Common myeloid progenitor, CD34-positive (primary cell): Measurements from ENCODE around the gene PAM.
"Not testable (repeated sequence)": the region's sequence is repeated elsewhere in the genome, so short reads cannot be mapped to it uniquely, and the experiment has no call there.

ENCODE experiments used
- CTCF ChIA-PET: fragments of 350-600 bp; sonication (Branson Sonifier 250); formaldehyde crosslinking; loops from one replicate; lab custom pipeline; 2021; ENCODE audit warnings: antibody characterized with exemption; lab: Charles Lee
- POLR2A ChIA-PET: fragments of 350-600 bp; sonication (Branson Sonifier 250); formaldehyde crosslinking; loops from one replicate; lab custom pipeline; 2021; ENCODE audit warnings: antibody characterized with exemption; lab: Charles Lee
- DNase-seq, 3 donors: peaks; one replicate each; pipeline versions ENCODE4 v3.0.0 to v3.0.0-alpha.2; 2013
- H3K27ac ChIP-seq, 2 experiments: 1 replicate in 1 of 2; 2 replicates in 1 of 2; pipeline ENCODE4 v1.7.0; 2013; ENCODE audit warnings: inconsistent platforms in 2 of 2, low read length in 2 of 2, mild to moderate bottlenecking in 2 of 2, low read depth in 1 of 2, moderate library complexity in 1 of 2; ENCODE audit not compliant: severe bottlenecking in 2 of 2, insufficient read depth in 1 of 2, poor library complexity in 1 of 2
- H3K27me3 ChIP-seq, 5 experiments: replicated peaks in 2 of 5; 1 replicate in 3 of 5; 2 replicates in 2 of 5; pipeline versions ENCODE4 v1.6.1 to v1.7.0; 2013; ENCODE audit warnings: low read length in 4 of 5, mild to moderate bottlenecking in 2 of 5, moderate library complexity in 2 of 5, inconsistent platforms in 1 of 5; ENCODE audit not compliant: insufficient read depth in 5 of 5, control insufficient read depth in 4 of 5
- H3K36me3 ChIP-seq, 4 experiments: 1 replicate in 2 of 4; 2 replicates in 2 of 4; pipeline versions ENCODE4 v1.6.1 to v1.7.0; 2013; ENCODE audit warnings: low read length in 3 of 4, control low read depth in 1 of 4, mild to moderate bottlenecking in 1 of 4; ENCODE audit not compliant: control insufficient read depth in 4 of 4, insufficient read depth in 4 of 4
- H3K4me1 ChIP-seq, 4 experiments: 1 replicate in 3 of 4; 2 replicates in 1 of 4; pipeline versions ENCODE4 v1.6.1 to v1.7.1; 2013; ENCODE audit warnings: low read length in 3 of 4, mild to moderate bottlenecking in 3 of 4, control low read depth in 1 of 4, inconsistent platforms in 1 of 4, moderate library complexity in 1 of 4; ENCODE audit not compliant: control insufficient read depth in 4 of 4, insufficient read depth in 4 of 4; ENCODE audit errors: control extremely low read depth in 1 of 4
- H3K4me3 ChIP-seq, 7 experiments: 1 replicate in 4 of 7; 2 replicates in 3 of 7; pipeline versions ENCODE4 v1.5.1 to v1.7.0; 2013; ENCODE audit warnings: mild to moderate bottlenecking in 7 of 7, low read length in 6 of 7, moderate library complexity in 6 of 7, inconsistent platforms in 2 of 7, low read depth in 2 of 7, control low read depth in 1 of 7; ENCODE audit not compliant: insufficient read depth in 4 of 7, control insufficient read depth in 1 of 7; ENCODE audit errors: extremely low read depth in 1 of 7
- H3K9me3 ChIP-seq, 5 experiments: 1 replicate in 4 of 5; 2 replicates in 1 of 5; pipeline versions ENCODE4 v1.6.1 to v1.7.1; 2013; ENCODE audit warnings: low read length in 4 of 5, mild to moderate bottlenecking in 2 of 5, inconsistent platforms in 1 of 5, low read depth in 1 of 5, moderate library complexity in 1 of 5; ENCODE audit not compliant: control insufficient read depth in 4 of 5, insufficient read depth in 2 of 5; ENCODE audit errors: control extremely low read depth in 1 of 5
- WGBS: methylation state at CpG from one replicate; pipeline ENCODE4 v1.1.5; 2013; ENCODE audit not compliant: insufficient coverage; 5-methylcytosine and 5-hydroxymethylcytosine counted together

PAM gene

GRCh38 chr5:102905056-102905455 lies 150.0 kb downstream of the PAM start:
- ChIA-PET POLR2A (no interaction called here), CTCF (no interaction called here)
- Histone ChIP-seq H3K36me3 (peaks cover 0 to 2% (median 0%) of the 10 kb centered on the region in 4 experiments), H3K27me3 (no peaks in the 10 kb centered on the region), H3K4me1 (peaks cover 0 to 8% (median 4%) of the 10 kb centered on the region in 4 experiments), H3K27ac (no peak overlapping the region), H3K9me3 (no peaks in the 10 kb centered on the region), H3K4me3 (no peak overlapping the region)
- no CpG with 5 or more reads among the region's 1 CpG for WGBS
- no peak for DNase-seq

- H3K27me3 ChIP-seq, H3K9me3 ChIP-seq, H3K36me3 ChIP-seq, H3K4me3 ChIP-seq, H3K4me1 ChIP-seq, DNase-seq, H3K27ac ChIP-seq, POLR2A ChIA-PET: not testable (repeated sequence)
- CTCF ChIA-PET: interaction anchor here (1.1 kb wide), 1 partner anchor 12 kb away, joined by 3 read pairs; no protein-coding TSS in a partner anchor
- no CpG with 5 or more reads among the region's 2 CpGs for WGBS
Observed at GRCh38 chr5:102907099-102907498, 152.0 kb downstream of the PAM start.

- peaks cover 0 to 2% (median 0%) of the 10 kb centered on the region in 4 experiments for H3K36me3 ChIP-seq
- H3K27me3 ChIP-seq: no peaks in the 10 kb centered on the region
- H3K27ac ChIP-seq: no peak overlapping the region
- no peaks in the 10 kb centered on the region for H3K4me1 ChIP-seq
- no peak overlapping the region for H3K4me3 ChIP-seq
- DNase-seq: no peak
- 96% methylated on average over 3 of the region's 6 CpGs for whole genome bisulfite sequencing
- ChIA-PET CTCF (no interaction called here), POLR2A (no interaction called here)
- no peaks in the 10 kb centered on the region for H3K9me3 ChIP-seq
Observed at GRCh38 chr5:102910240-102911226, 155.4 kb downstream of the PAM start.

- Histone ChIP-seq H3K4me3 (no peak overlapping the region), H3K4me1 (no peaks in the 10 kb centered on the region), H3K9me3 (no peaks in the 10 kb centered on the region), H3K36me3 (no peaks in the 10 kb centered on the region), H3K27ac (no peak overlapping the region), H3K27me3 (no peaks in the 10 kb centered on the region)
- 100% methylated on average over 1 of the region's 2 CpGs for WGBS
- no peak for DNase-seq
- POLR2A ChIA-PET: no interaction called here
- CTCF ChIA-PET: no interaction called here
Observed at GRCh38 chr5:102911973-102912372, 156.9 kb downstream of the PAM start.

- H3K4me3 ChIP-seq: no peak overlapping the region
- CTCF ChIA-PET: no interaction called here
- no peak overlapping the region for H3K27ac ChIP-seq
- no peaks in the 10 kb centered on the region for H3K27me3 ChIP-seq
- no peaks in the 10 kb centered on the region for H3K36me3 ChIP-seq
- H3K4me1 ChIP-seq: no peaks in the 10 kb centered on the region
- DNase-seq: no peak
- H3K9me3 ChIP-seq: no peaks in the 10 kb centered on the region
- POLR2A ChIA-PET: no interaction called here
Observed at GRCh38 chr5:102916109-102916508, 161.0 kb downstream of the PAM start.

- no peaks in the 10 kb centered on the region for H3K36me3 ChIP-seq
- H3K4me1 ChIP-seq: no peaks in the 10 kb centered on the region
- no peak overlapping the region for H3K4me3 ChIP-seq
- H3K27ac ChIP-seq: no peak overlapping the region
- POLR2A ChIA-PET: no interaction called here
- WGBS: no CpG with 5 or more reads among the region's 1 CpG
- H3K27me3 ChIP-seq: no peaks in the 10 kb centered on the region
- CTCF ChIA-PET: interaction anchor here (1.3 to 1.8 kb wide), 2 partner anchors 12 to 13 kb away, joined by 3 to 5 read pairs; no protein-coding TSS in a partner anchor
- no peak for DNase-seq
- H3K9me3 ChIP-seq: no peaks in the 10 kb centered on the region
Observed at GRCh38 chr5:102918986-102919610, 164.0 kb downstream of the PAM start.

- ChIA-PET CTCF (interaction anchor here (1.7 kb wide), 1 partner anchor 10 kb away, joined by 10 read pairs; no protein-coding TSS in a partner anchor), POLR2A (interaction anchor here (0.7 kb wide), 1 partner anchor 318 kb away, joined by 7 read pairs; no protein-coding TSS in a partner anchor)
- no peaks in the 10 kb centered on the region for H3K9me3 ChIP-seq
- WGBS: 94% methylated on average over 3 of the region's 5 CpGs
- no peak overlapping the region for H3K4me3 ChIP-seq
- DNase-seq: no peak
- no peak overlapping the region for H3K27ac ChIP-seq
- H3K27me3 ChIP-seq: no peaks in the 10 kb centered on the region
- H3K4me1 ChIP-seq: no peaks in the 10 kb centered on the region
- peaks cover 0 to 3% (median 0%) of the 10 kb centered on the region in 4 experiments for H3K36me3 ChIP-seq
Observed at GRCh38 chr5:102920762-102921161, 165.7 kb downstream of the PAM start.
